Peyer's patch (tissue), 4 donors: ENCODE results near the gene FAM163A.

ENCODE experiments used
- CTCF ChIP-seq, 6 experiments: fragments of 450-650 bp in 4 of 6; fragments of 200-600 bp in 2 of 6; sonication (generic) in 1 of 6; IDR thresholded peaks; one replicate each; pipeline ENCODE4 v1.5.1; 2017 to 2019; ENCODE audit warnings: antibody characterized with exemption in 6 of 6, mild to moderate bottlenecking in 3 of 6, moderate library complexity in 1 of 6
- POLR2A ChIP-seq, 2 donors: fragments of 450-650 bp; IDR thresholded peaks; one replicate each; pipeline ENCODE4 v1.5.1; 2017; ENCODE audit warnings: antibody characterized with exemption in 2 of 2, mild to moderate bottlenecking in 2 of 2, moderate library complexity in 2 of 2

GRCh38 chr1:179822065-179822464, 79.0 kb downstream of the FAM163A start:
- TF ChIP-seq CTCF (IDR thresholded peaks at IDR 0.05): no peak
- no peak for TF ChIP-seq POLR2A (IDR thresholded peaks at IDR 0.05)
